Sigmoid colon (tissue), 4 donors: ENCODE results near the gene RPS27.
"Not testable (repeated sequence)": the region's sequence is repeated elsewhere in the genome, so short reads cannot be mapped to it uniquely, and the experiment has no call there.

Experiments used
- CTCF ChIP-seq, 4 experiments: fragments of 450-650 bp in 3 of 4; fragments of 200-600 bp in 1 of 4; IDR thresholded peaks; one replicate each; pipeline ENCODE4 v1.5.1; 2016 to 2019; ENCODE audit warnings: antibody characterized with exemption in 4 of 4, mild to moderate bottlenecking in 3 of 4, moderate library complexity in 2 of 4
- POLR2AphosphoS5 ChIP-seq, 4 donors: sonication (generic); formaldehyde crosslinking; IDR thresholded peaks; one replicate each; pipeline ENCODE4 v1.6.1; 2017; ENCODE audit warnings: antibody characterized with exemption in 4 of 4

- TF ChIP-seq CTCF, POLR2AphosphoS5 (IDR thresholded peaks at IDR 0.05): not testable (repeated sequence)
These were observed 22.0 kb downstream of the RPS27 start for GRCh38 chr1:154012543-154012942.
